Body of pancreas (tissue), 4 donors: ENCODE data around the gene HSP90AB1. TPM values are rescaled to one million over a fixed set of nuclear protein-coding genes. Genes with fewer than 3 reads are reported as not detected.

Source experiments
- ATAC-seq: fragments of 150-250 bp; one replicate; pipeline ENCODE4 v1.9.1; 2016
- DNase-seq, 4 donors: peaks; one replicate each; pipeline ENCODE4 v3.0.0-alpha.2; 2019
- H3K27ac ChIP-seq, 4 donors: fragments of 200-600 bp; sonication (generic); 1 replicate in 3 of 4; 2 replicates in 1 of 4; pipeline versions ENCODE4 v1.5.1 to v1.6.1; 2016 to 2019; ENCODE audit warnings: mild to moderate bottlenecking in 1 of 4, mixed read lengths in 1 of 4, moderate library complexity in 1 of 4
- H3K27me3 ChIP-seq, 2 donors: fragments of 200-600 bp; sonication (generic); one replicate each; pipeline ENCODE4 v1.6.0; 2016; ENCODE audit warnings: mild to moderate bottlenecking in 1 of 2
- H3K36me3 ChIP-seq, 2 donors: fragments of 200-600 bp; sonication (generic); replicated peaks in 1 of 2; 2 replicates each; pipeline ENCODE4 v1.5.1; 2016; ENCODE audit warnings: low read depth in 2 of 2; ENCODE audit not compliant: insufficient read depth in 1 of 2
- H3K4me1 ChIP-seq: fragments of 200-600 bp; sonication (generic); one replicate; pipeline ENCODE4 v1.6.0; 2016
- H3K4me3 ChIP-seq, 2 donors: fragments of 200-600 bp; sonication (generic); 1 replicate in 1 of 2; 2 replicates in 1 of 2; pipeline ENCODE4 v1.5.1; 2016 to 2019
- H3K9me3 ChIP-seq, 3 donors: fragments of 200-600 bp; sonication (generic); 1 replicate in 2 of 3; 2 replicates in 1 of 3; pipeline ENCODE4 v1.5.1; 2016
- POLR2A ChIP-seq, 3 donors: fragments of 450-650 bp; IDR thresholded peaks; one replicate each; pipeline ENCODE4 v1.6.1; 2016; ENCODE audit warnings: antibody characterized with exemption in 3 of 3, mild to moderate bottlenecking in 2 of 3
- WGBS, 2 donors: methylation state at CpG; one replicate each; pipeline ENCODE4 v1.1.5; 2017; 5-methylcytosine and 5-hydroxymethylcytosine counted together
- intact Hi-C: fragments of 100-400 bp; cut with DNase I; formaldehyde crosslinking; loops from one replicate; pipeline ENCODE4 v1.15.1; 2023
- total RNA-seq, 2 donors: library from RNA; depleted of rRNA; stranded (reverse); fragments of >200 nt; gene quantifications; one replicate each; pipeline ENCODE4 v1.1.0, GENCODE V29; 2016
- TF ChIP-seq, protein P1 (sequence below), 7 experiments: fragments of 450-650 bp in 4 of 7; fragments of 200-600 bp in 3 of 7; sonication (generic) in 3 of 7; IDR thresholded peaks; one replicate each; pipeline ENCODE4 v1.5.1; 2016 to 2019; ENCODE audit warnings: antibody characterized with exemption in 7 of 7

HSP90AB1 gene
- total RNA-seq, 2 donors from 2014 or later: 269 to 441 TPM

DNA sequence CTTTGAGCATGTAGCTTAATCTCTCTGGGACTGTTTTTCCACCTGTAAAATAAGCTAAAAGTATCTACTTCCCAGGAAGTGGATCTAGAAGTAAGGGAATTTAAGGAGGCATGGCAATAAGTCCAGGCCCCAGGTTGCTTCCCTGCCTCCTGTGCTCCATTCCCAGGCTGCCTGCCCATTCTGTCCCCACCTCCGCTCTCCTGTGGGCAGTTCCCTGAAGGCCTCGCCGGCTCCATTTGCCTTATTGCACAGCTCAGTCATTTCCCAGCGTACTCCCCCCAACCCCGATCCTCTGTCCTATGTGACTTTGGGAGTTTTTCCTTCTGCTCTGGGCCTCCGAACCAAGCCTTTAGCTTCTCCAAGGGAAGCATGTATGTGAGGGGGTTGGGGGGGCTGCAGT, 18.9 kb upstream of the HSP90AB1 start:
- DNase-seq (no peak), ATAC-seq (no peak)
- Histone ChIP-seq H3K27ac (no peak overlapping the region), H3K4me3 (no peak overlapping the region), H3K36me3 (peaks cover 0 to 9% of the 10 kb centered on the region in 2 donors), H3K4me1 (peaks cover 61% of the 10 kb centered on the region), H3K27me3 (no peaks in the 10 kb centered on the region), H3K9me3 (no peaks in the 10 kb centered on the region)
- WGBS, 2 donors: 86 to 92% methylated on average over 6 of the region's 6 CpGs
- TF ChIP-seq POLR2A (IDR thresholded peaks at IDR 0.05): no peak
- TF ChIP-seq, protein P1, sequence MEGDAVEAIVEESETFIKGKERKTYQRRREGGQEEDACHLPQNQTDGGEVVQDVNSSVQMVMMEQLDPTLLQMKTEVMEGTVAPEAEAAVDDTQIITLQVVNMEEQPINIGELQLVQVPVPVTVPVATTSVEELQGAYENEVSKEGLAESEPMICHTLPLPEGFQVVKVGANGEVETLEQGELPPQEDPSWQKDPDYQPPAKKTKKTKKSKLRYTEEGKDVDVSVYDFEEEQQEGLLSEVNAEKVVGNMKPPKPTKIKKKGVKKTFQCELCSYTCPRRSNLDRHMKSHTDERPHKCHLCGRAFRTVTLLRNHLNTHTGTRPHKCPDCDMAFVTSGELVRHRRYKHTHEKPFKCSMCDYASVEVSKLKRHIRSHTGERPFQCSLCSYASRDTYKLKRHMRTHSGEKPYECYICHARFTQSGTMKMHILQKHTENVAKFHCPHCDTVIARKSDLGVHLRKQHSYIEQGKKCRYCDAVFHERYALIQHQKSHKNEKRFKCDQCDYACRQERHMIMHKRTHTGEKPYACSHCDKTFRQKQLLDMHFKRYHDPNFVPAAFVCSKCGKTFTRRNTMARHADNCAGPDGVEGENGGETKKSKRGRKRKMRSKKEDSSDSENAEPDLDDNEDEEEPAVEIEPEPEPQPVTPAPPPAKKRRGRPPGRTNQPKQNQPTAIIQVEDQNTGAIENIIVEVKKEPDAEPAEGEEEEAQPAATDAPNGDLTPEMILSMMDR (IDR thresholded peaks at IDR 0.05): no peak
- intact Hi-C loops: no loop called here

DNA sequence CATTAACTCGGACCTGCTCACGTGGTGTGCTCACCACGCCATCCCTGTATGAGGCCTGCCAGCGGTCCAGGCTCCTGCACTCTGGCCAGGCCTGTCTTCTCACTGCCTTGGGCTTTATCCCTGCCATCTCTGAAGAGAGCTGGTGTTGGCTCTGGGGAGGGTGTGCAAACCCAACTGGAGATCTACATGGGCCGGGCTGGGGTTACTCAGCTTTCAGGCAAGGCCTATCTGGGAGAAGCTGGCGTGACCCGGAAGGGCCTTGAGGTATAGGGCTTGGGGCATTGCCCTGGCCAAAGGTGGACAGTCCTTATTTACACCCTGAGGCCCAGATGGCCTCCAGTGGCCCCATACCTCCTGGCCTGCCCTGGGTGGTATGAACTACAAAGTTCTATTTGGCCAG, 18.5 kb upstream of the HSP90AB1 start:
- WGBS, 2 donors: 80 to 90% methylated on average over 3 to 7 of the region's 7 CpGs

DNA sequence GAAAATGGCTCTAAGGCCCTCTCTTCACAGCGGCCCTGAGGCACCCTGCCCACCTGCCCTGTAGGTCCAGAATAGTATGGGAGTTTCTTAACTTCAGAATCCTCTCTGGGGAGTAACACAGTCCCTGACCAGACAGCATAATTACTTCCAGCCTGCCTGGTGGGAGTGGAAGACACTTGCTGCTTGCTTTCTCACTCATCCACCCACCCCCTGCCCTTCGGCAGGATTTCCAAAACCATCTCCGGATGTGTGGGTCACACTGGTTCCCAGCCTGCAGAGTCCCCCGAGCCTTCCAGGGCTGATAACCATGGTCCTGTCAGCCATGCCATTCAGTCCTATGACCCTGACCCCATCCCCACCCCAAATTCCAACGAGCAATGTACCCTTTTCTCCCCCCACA, 18.1 kb upstream of the HSP90AB1 start:
- no peaks in the 10 kb centered on the region for H3K9me3 ChIP-seq
- intact Hi-C loops: no loop called here
- ATAC-seq: no peak
- H3K36me3 ChIP-seq: peaks cover 0 to 12% of the 10 kb centered on the region in 2 donors
- H3K4me1 ChIP-seq: peaks cover 65% of the 10 kb centered on the region
- H3K27me3 ChIP-seq: no peaks in the 10 kb centered on the region
- WGBS, 2 donors: 76 to 83% methylated on average over 5 of the region's 5 CpGs
- DNase-seq: no peak
- TF ChIP-seq, protein P1 (IDR thresholded peaks at IDR 0.05): no peak
- H3K4me3 ChIP-seq: no peak overlapping the region
- H3K27ac ChIP-seq: no peak overlapping the region

More for the DNA sequence above, 18.5 kb upstream of the HSP90AB1 start:
- H3K9me3 ChIP-seq: no peaks in the 10 kb centered on the region
- H3K36me3 ChIP-seq: peaks cover 0 to 12% of the 10 kb centered on the region in 2 donors
- ATAC-seq (no peak), DNase-seq (no peak)
- TF ChIP-seq, protein P1 (IDR thresholded peaks at IDR 0.05): no peak
- TF ChIP-seq POLR2A (IDR thresholded peaks at IDR 0.05): no peak
- no peaks in the 10 kb centered on the region for H3K27me3 ChIP-seq
- no peak overlapping the region for H3K27ac ChIP-seq
- intact Hi-C loops: no loop called here
- no peak overlapping the region for H3K4me3 ChIP-seq
- H3K4me1 ChIP-seq: peaks cover 63% of the 10 kb centered on the region

DNA sequence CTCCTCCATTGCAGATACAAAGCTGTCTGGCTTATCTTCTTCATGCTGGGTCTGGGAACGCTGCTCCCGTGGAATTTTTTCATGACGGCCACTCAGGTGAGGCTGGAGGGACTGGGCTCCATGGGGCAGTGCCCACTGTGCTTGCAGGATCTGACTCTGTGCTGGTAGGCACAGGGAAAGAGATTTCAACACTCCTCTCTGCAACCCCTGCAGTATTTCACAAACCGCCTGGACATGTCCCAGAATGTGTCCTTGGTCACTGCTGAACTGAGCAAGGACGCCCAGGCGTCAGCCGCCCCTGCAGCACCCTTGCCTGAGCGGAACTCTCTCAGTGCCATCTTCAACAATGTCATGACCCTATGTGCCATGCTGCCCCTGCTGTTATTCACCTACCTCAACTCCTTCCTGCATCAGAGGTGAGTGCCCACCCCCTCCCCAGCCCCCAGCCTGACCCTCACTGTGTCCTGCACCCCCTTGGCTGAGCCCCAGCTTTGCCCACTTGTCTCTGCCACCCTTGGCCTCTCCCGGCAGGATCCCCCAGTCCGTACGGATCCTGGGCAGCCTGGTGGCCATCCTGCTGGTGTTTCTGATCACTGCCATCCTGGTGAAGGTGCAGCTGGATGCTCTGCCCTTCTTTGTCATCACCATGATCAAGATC, 17.4 kb upstream of the HSP90AB1 start:
- H3K9me3 ChIP-seq: no peaks in the 10 kb centered on the region
- no peaks in the 10 kb centered on the region for H3K27me3 ChIP-seq
- peak in 1 of 4 donors; percentile 32 for DNase-seq
- H3K36me3 ChIP-seq: peaks cover 0 to 12% of the 10 kb centered on the region in 2 donors
- intact Hi-C loops: loop anchor here (5.0 kb wide), 1 partner anchor 57 kb away; no protein-coding TSS in a partner anchor
- WGBS, 2 donors: 66 to 69% methylated on average over 8 to 10 of the region's 11 CpGs
- peaks cover 65% of the 10 kb centered on the region for H3K4me1 ChIP-seq
- TF ChIP-seq, protein P1 (IDR thresholded peaks at IDR 0.05): no peak
- H3K4me3 ChIP-seq: no peak overlapping the region
- no peak overlapping the region for H3K27ac ChIP-seq
- ATAC-seq: no peak
